Measurements from ENCODE around the gene BRD7.

BRD7 gene

DNA sequence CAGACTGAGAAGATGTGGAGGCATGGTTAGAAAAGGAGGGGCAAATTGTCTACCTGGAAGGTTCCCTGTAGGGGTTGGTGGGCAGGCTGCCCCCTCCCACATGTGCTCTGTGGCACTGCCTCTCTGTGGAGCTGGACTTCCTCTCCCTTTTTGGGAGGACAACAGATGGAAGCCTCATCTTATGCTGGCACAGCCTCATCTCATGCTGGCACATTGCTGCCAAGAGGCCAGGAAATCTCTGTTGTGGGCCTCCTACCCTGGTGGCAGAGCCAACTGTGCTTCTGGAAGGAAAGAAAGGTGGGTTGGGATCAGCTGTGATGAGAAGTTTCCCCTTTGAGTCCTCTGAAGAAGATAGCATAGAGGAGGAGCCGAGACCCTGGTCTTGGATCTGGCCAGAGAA, 19.7 kb upstream of the BRD7 start:
- no peak for DNase-seq

DNA sequence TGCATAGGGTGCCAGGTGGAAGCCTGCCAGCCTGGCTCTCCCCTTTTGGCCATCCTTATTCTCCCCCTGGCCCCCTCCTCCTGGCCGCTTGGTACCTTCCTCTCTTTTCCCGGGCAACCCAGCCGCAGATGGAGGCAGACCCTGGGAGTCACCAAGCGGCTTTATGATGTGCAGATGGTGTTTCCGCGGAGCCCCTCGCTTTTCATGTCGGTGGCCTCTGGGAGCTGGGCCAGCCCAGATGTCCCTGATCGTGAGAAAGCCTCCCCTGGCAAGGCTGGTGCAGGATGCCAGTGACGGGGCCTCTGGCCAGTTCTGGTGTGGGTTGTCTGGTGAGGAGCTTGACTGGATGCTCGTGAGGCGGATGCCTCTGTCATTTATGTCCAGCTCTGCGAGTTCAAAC, 18.0 kb upstream of the BRD7 start:
- no peak for DNase-seq

DNA sequence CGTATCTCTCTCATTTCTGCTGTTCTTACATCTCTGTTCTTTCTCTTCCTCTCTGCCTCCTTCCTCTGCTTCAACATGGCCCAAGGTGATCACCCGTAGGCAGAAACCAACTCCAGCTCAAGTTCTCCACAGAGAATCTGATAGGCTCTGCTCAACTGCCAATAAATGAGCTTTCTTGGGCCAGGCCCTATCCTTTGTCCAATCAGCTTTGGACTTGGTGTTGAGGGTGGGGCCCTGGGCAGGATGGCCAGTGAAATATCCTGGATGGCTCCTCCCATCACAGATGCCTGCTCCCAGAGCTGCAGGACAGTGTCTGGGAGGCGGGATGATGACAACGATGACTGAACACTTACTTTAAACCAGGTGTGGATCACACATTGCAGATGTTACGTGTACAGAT, 17.4 kb upstream of the BRD7 start:
- DNase-seq: no peak

DNA sequence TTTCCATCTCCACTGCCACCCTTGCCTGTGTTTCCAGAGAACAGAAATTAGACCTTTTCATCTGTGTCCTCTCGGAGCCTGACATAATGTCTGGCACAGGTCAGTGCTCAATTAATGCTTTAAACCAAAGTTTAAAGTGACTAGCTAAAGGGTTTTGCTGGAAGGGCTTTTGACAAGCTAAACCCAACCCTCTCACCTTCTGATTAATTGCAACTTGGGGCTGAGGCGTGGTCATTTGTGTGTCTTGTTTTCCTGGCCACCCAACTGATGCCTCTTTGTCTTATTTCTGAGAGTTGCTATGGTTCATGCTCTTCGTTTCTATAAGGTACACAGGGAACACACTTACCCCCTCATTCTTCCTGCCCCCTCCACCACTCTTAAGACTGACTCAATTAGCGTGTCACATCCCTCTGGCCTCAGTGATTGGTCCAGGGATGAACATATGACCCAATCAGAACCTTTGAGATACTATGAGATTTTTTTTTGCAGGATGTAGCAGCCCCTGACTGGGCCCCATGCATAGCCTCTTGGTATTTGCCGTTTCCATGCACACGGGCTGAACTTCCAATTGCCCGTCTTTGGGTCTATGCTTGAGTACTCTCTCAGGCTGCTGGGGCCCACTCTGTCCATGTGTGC, 15.8 kb upstream of the BRD7 start:
- no peak for DNase-seq

DNA sequence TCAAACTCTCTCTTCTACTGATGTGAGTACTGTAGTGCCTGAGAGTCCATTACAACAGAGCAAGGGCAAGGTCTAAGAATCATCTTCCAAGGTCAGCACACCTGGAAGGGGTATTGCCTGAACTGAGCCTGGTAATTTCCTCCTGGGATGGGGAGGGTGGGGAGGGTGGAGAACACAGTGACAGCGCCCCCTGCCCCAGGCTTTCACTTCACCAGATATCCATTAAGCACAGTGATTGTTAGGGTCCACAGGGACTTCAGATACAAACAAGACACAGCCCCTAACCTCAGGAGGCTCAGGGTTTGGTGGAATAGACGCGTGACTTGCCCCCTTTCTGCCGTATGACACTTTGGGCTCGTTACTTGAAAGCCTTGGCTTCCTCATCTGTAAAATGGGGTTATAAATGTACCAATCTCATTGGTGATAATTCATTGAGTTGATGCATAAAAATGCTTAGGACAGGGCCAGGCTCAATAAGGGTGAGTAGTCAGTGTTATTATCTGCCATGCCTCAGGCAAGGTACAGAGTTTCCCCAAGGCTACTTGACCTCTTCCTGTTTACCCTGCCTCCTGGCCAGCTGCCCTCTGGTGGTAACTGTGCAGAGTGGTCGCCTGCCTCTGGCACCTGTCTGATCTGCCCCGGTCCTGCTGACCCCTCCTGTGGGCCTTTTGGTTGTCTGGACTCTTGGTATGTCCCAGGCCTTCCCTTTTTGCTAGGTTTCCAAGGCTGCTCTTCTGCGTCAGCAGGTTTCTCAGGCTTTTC, 13.1 kb upstream of the BRD7 start:
- DNase-seq: no peak

DNA sequence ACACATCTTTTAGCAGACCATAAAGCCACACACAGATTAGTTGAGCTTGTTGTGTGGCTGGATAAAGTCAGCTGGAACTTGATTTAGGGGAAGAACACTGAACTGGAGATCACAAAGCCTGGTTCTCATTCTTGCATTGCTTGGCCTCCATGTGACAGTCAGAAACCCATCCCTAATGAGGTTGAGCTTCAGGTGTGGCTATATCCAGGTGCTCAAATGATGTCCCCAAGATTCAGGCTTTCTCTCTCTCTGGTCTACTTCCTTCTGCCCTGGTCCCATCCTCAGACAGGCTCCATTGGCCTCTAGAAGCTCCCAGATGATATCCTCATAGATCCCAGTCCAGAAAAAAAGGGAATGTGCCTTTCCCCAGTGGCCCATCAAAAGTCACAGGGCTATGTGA, 9.6 kb upstream of the BRD7 start:
- DNase-seq: no peak

DNA sequence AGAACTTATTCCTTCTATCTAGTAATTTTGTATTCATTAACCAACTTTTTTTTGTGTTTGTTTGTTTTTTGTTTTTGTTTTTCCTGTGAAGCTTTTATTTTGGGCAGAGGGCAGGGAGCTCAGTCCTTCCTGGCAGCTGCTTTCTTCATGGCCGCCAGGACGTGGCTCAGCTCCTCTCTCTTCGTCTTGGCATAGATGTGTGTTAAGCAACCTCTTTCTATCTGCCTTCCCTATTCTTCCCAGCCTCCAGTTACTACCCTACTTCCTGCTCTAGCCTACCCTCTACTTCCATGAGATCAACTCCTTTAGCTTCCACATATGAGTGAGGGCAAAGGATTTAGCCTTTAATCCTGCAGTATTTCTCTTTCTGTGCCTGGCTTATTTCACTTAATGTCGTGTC, 8.2 kb upstream of the BRD7 start:
- DNase-seq: no peak

DNA sequence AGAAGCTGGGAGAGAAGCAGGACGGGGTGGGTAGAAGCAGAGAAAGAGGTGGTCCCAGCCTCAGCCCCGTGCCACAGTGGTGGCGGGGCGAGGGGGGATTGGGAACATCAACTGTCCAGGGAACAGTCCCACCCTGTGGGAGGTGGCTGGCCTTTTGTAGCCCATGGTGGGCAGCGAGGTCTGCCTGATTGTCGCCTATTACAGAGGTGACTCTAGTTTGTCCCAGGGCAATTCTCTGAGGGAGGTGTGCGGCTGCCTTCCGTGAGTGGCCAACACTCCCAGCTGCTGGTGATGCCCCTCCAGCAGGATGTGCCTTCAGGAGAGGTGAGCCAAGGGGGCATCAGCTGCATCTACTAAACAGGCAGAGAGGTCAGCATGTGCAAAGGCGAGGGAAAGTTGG, 5.0 kb upstream of the BRD7 start:
- no peak for DNase-seq

DNA sequence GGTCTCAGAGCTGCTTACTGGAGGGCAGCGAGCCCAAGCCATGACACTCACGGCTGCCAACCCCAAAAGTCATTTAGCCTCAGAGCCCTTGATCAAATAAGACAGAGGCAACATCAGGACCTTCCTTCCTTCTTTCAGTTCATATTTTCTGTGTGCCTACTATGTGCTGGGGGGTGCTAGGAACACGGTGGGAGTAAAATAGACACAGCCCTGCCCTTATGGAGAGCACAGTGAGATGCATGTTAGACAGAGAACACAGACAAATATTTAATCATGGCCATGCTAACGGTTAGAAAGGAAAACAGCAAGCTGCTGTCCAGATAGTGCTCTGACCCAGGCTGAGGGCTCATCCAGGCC, 4.5 kb upstream of the BRD7 start:
- DNase-seq: no peak

DNA sequence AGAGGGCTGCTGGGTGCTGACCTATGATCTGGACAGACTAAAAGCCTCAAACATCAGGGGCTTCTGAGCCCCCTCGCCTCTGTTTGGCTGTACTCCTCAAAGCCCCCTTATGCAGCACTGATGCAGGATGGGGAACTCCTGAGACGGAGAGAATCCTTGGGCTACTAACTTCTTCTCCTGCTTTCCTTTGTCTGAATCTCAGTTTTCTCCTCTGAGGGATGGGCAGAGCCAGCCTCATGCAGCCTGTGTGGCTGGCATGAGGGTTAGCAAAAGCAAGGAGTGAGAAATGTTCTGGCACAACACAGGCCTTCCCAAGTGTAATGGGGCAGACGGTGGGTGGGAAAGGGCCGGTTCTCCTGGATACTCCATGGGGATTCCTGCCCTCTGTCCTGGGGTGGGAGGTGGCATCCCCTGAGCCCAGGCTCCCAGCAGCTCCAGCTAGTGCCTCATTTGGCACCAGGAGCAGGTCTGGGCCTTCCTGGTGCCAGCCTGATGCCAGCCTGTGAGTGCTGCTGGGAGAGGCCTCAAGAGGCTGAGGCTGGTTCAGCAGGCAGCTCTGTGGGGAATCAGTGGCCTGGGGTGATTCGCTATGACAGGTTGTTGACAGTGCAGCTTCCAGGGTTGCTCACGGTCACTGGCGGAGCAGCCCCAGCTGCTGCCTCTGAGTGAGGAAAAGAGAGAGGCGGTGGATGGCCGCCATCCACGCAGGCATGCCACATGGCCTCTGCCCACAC, 4.0 kb upstream of the BRD7 start:
- DNase-seq: no peak

DNA sequence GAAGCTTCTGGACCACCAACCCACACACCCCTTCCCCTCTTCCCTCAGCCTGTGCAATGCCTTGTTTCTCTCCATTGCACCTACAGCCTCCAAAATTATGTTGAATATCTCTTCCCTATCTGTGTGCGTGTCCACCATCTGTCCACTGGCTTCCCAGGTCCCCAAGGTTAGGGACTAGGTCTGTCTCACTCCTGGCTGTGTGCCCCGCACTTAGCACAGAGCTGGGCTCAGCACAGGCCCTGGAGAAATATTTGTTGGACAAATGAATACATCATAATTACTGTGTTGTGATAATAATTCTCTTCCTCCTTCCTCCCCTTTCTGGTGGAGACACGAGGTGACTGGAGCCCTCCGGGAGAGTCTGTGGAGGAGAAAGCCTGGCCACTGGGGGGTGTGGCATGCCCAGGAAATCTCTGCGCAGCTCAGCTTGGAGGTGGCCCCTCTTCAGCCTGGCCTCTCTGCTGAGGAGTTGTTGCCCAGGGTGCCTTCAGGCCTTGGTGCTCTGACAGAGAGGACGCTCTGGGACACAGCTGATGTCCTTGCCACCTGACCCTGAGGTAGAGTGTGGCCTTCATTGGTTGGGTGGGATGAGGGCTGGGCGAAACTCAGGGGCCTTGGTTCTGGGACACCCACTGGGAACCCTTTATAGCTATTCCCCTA, 3.3 kb upstream of the BRD7 start:
- no peak for DNase-seq

DNA sequence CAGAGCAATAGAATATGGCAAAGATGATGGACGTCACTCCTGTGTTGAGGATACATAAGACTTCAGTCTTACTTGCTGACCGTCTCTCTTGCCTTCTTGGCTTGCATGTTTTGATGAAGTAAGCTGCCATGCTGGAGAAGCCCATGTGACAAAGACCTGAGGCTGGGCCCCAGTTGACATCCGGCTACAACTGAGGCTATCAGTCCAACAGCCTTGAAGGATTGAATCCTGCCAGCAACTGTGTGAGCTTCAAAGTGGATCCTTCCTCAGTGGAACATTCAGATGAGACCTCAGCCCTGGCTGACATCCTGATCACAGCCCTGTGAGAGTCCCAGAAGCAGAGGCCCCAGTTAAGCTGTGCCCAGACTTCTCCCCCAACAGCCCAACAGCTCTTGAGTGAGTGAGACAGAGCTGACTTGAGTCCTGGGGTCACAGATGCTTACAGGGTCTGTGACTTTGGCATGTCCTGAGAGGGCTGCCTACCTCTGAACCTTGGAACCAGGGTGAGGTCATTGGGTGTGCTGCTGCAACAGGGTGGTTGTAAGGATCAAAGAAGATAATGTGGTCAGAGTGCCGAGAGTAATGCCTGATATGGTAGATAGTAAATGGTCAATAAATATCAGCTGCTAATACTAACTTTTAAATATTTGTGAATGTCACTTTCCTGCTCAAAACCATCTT, 2.4 kb upstream of the BRD7 start:
- no peak for DNase-seq

DNA sequence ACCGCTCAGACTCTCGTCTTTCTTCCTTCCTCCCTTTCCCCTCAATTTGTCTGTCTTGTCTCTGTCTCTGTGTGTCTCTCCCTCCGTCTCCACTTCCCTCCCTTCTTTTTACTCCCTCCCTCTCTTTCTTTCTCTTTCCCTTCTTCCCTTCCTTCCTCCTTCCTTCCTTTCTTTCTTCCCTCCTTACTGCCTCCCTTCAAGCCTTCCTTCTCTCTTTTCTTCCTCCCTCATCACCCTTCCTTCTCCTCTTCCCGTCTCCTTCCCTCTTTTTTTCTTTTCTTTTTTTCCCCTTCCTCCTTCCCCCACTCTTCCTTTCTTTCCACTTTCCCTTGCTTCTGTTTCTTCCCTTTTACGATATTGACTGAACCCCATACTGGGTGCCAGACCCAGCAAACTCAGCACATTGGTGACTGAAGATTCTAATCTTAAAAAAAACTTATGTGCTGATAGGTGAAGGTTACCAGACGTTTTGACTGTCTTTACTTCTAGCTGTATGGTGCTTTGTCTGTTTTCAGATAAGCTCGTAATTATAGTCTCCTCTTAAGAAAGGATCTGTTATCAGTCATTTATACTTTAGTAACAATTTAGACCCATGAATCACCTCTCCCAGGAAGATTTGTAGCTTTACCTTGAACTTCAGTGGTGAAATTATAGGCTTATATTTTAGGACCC, 481 bp upstream of the BRD7 start:
- DNase-seq: peak in 1 of 2 donors; percentile 9

DNA sequence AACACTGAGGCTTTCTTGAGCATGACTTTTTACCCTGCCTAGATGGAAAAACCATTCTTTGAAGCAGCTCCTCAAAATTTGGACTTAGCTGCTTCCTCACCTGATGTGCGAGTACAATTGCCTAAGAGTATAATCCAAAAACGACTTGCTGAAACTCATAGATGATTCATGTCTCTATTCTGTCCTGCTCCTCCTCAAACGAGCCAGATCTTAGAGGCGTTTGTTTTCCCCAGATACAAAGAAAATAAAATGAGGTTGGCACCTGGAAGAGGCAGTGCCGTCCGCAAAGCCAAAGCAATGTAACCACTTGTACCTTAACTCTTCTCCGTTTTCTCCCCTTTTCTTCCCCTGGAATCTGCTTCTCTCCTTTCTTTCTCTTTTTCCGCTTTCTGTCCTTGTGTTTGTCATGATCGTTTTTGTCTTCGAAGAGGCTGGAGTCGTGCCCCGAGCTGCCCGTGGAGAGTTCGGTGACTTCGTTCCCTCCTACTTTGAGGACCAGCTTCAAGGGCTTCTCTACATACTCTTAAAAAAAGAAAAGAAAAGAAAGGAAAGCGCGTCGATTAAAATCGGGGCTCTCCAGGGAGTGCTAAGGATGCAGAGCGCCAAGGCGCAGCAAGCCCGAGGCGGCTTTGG, 895 bp downstream of the BRD7 start:
- DNase-seq: no peak

DNA sequence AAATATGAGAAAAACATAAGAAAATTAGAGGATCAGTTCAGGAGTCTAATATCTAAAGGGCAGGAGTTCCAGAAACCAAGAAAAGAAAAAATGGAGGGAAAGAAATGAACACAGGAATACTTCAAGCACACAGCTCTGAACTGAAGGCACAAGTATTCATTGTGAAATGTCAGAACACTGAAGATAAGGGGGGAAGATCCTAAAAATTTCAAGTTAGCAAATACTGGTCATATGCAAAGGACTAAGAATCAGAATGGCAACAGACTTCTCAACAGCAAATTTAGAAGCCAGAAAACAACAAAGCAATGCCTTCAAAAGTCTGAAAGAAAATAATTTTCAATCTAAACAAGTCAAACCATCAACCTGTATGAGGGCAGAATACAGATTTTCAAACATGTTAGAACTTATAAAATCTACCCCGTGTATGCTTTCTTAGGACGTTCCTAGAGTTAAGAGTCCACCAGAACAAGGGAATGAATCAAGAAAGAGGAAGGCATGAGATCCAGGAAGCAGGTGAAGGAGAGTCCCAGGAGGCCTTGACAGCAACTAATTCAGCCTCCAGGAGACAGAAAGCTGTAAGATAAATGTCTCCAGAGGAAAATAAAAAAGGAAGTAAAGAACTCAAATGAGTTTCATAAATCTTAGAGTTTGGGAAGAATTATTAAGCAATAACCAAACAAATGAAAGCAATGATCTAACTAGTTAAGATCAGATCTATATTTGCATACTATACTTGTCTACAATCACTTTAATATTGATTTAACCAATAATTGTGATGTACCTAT, 2.8 kb downstream of the BRD7 start:
- no peak for DNase-seq

DNA sequence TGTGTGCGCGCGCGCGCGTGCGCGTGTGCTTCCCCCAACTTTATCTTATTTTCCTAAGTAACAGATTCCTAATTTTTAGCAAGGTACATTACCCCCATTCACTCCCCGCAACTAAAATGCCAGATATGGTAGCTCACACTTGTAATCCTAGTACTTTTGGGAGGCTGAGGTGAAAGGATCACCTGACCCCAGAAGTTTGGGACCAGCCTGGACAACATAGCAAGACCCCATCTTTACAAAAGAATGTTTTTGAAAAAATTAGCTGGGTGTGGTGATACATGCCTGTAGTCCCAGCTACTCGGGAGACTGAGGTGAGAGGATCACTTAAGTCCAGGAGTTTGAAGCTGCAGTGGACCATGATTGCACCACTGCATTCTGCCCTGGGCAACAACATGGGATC, 5.1 kb downstream of the BRD7 start:
- no peak for DNase-seq

DNA sequence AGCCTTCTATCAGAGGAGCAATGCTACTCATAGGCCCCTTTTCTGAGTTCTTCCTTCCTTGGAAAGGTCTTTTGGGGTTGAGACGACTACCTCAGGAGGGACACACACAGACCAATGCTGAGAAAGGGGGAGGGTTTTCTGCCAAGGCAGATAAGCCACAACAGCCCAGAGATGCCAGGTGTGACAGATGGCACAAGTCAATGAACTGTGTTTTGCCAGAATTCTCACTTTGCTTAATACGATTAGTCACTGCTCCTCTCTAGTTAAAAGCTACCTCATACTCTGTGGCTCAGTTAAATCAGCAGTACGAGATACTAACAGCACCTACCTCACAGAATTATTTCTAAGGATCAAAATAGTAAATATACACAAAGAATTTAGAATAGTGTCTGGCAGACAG, 8.0 kb downstream of the BRD7 start:
- no peak for DNase-seq

DNA sequence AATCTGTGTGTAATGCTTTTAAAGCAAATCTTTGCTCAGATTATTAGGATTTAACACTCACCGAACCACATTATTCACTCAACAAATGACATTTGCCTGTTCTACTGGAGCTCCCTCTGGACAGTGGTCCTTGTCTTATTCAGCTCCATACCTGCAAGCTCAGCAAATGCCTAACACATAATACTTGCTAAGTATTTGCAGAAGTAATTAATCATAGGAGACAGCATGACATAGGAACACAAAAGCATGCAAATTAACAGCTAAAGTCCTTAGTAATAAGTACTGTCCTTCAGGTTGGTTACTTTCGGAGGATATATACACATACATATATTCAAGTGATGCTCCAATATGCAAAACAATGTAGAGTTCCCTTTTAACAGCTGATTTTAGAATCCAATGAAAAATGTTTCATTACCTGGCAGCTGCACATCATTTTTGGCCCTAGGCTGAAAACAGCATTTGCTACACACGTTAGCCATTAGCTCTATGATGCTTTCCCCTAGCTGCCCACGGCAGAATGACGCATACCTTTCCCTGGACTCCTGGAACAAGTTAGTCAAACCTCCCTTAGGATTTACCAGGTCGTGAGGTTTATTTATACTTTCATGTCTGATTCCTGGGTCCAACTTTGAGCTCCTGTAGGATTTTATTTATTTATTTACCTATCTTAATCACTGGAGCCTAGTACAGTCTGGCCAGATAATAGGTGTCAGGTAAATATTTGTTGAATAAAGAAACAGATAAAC, 8.6 kb downstream of the BRD7 start:
- no peak for DNase-seq

DNA sequence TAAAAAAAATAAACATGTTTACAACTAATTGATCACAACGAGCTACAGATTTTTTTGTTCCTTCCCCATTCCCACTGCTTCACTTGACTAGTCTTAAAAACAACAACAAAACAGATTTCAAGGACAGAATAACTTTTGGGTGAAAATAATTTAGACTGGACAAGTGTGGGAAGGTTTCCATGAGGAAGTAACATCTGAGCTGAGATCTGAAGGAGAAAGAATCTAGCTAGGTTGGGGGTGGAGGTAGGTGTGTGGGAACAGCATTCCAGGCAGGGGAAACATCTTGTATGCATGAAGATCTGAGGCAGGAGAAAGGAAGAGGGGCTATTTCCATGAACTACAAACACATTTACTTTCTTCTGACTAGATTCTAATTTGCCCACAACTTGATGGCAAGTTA, 9.2 kb downstream of the BRD7 start:
- DNase-seq: no peak

DNA sequence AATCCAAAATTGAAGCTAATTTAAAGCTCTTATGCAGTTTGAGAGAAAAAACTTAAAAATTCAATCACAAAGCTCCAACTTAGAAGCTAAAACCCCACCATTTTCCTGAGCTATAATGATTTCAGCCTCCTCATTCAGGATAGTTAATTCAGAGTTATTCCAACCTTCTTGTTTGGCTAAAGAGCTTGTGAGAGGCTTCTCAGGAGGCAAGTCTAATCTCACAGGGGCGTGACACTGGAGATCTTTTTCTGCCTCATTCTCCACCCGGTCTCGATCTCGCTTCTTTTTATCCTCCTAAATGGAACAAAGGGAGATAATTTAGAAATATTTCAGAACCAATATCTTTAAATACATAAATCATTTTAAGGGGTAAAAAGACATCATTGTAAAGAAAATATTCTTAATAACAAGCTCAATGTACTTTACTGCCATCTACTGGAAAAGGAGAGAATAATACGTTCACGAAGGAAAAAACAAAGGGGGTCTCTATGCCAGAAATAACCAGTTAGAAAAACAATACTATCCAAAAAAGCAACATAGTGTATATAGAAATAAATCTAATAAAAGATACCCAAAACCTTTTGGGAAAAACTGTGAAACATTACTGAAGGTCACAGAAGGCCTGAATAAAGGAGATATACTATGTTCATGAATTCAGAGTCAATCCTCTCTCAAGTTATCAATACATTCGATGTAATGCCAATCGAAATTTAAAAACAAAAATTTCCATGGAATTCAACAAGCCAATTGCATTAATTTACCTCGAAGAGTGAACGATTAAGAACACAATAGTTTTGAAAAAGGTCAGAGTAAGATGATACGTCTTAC, 13.9 kb downstream of the BRD7 start:
- DNase-seq: peak in 1 of 2 donors; percentile 62
